ENCODE measurements around the gene ARHGAP11B.
A peak's percentile ranks its signal among the peaks of the same experiment; 100 is the strongest.
"Not testable (repeated sequence)": the region's sequence is repeated elsewhere in the genome, so short reads cannot be mapped to it uniquely, and the experiment has no call there.

ARHGAP11B gene

DNA sequence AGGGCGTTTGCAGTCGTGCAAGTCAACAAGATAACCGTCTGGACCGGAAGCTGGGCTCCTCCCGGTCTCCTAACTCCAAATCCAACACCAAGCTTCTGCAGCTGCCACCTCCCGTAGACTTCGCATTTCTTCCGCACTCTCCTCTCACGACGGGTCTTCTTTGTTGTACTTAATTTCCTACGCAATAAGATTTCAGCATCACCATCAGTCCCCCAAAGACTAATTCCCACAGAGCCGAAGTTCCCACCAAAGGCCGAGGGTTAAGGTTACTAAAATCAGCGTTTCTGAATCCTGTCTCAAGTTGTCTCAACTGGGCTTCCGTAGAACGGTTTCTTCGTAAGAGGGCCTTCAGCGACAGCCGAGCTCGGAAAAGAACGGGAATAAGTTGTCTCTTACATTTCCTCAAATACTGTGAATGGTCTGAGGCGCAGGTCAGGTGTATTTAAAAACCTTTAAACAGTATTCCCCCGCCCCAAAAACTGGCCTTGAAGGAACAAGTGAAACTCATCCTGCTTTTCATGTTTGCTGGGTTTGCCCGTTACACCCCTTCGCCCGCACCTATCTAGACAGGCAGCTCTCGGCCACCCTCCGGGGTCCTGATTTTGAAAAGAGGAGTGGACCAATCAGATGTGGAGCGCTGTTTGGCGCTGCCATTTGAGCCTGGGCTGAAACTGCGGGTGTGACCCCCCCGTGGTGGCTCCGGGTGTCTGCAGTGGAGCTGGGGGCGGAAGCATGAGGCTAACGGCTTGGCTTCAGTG lies at the start of gene ARHGAP11B:
ARHGAP11B (plus strand) TSS at position 693 of the 758 bp plus-strand sequence.
- DNase-seq, result not testable (repeated sequence)

DNA sequence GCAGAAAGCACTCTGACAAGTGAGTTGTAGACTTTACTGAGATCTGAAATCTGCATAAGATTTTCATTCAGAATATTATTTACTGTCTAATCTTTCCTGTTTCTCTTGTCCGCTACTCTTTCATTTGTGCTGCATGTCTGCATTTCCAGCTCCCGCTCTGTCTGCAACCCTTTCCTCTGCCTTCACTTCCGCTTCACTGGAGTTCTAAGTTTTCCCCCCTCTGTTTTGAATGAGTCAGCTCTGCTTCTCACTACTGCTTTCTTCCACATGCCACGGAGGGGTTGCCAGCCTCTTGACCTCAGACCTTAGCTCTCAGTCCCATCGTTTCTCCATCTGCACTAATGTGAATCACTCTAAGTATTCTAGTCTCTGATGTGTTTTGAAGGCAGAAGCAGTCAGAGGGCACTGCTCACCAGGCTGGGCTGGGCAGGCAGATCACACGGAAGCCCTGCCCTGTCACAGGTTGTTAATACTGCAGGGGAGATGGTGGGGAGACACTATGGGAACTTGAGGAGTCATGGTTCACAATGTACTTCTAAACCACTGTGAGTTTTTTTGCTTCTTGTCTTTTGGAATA lies 46.4 kb upstream of the ARHGAP11B start:
- not testable (repeated sequence) for DNase-seq

DNA sequence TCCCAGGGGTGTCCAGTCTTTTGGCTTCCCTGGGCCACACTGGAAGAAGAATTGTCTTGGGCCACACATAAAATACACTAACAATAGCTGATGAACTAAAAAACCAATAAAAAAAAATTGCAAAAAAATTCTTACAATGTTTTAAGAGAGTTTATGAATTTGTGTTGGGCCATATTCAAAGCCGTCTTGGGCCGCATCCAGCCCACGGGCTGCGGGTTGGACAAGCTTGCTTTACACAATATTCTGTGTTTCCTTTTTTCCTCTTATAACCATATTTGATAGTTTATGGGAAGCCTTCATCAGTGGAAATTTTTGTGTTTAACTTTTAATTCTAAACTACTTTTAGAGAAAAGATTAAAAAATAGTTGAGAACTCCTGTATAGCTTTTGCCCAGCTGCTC lies 45.2 kb upstream of the ARHGAP11B start:
- DNase-seq, result not testable (repeated sequence)

GRCh38 chr15:30598953-30599352 lies 27.0 kb upstream of the ARHGAP11B start:
- DNase-seq, result not testable (repeated sequence)

GRCh38 chr15:30603796-30604195 lies 22.1 kb upstream of the ARHGAP11B start, which contains the start of gene GOLGA8H:
Gene GOLGA8H (plus strand): TSS chr15:30604028. CDS start chr15:30604126, 98 bp downstream.
- not testable (repeated sequence) for DNase-seq

DNA sequence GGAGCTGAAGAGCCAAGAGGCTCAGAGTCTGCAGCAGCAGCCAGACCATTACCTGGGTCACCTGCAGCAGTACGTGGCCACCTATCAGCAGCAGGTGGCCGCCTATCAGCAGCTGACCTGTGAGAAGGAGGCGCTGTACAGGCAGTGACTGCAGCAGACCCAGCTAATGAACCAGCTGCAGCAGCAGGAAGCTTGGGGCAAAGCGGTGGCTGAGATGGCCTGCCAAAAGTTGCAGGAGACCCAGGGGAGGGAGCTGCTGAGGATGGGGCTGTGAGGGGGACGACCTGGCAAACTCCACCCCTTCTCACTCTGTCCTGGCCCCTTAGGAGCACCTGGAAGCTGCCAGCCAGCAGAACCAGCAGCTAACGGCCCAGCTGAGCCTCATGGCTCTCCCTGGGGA lies 13.7 kb upstream of the ARHGAP11B start:
- DNase-seq, result not testable (repeated sequence)

- DNase-seq, result not testable (repeated sequence)
These were observed 4.6 kb upstream of the ARHGAP11B start for GRCh38 chr15:30621342-30621741.

GRCh38 chr15:30626194-30626565 lies 252 bp downstream of the ARHGAP11B start:
- DNase-seq, result not testable (repeated sequence)

GRCh38 chr15:30626632-30627031 lies 704 bp downstream of the ARHGAP11B start:
- DNase-seq, result not testable (repeated sequence)

DNA sequence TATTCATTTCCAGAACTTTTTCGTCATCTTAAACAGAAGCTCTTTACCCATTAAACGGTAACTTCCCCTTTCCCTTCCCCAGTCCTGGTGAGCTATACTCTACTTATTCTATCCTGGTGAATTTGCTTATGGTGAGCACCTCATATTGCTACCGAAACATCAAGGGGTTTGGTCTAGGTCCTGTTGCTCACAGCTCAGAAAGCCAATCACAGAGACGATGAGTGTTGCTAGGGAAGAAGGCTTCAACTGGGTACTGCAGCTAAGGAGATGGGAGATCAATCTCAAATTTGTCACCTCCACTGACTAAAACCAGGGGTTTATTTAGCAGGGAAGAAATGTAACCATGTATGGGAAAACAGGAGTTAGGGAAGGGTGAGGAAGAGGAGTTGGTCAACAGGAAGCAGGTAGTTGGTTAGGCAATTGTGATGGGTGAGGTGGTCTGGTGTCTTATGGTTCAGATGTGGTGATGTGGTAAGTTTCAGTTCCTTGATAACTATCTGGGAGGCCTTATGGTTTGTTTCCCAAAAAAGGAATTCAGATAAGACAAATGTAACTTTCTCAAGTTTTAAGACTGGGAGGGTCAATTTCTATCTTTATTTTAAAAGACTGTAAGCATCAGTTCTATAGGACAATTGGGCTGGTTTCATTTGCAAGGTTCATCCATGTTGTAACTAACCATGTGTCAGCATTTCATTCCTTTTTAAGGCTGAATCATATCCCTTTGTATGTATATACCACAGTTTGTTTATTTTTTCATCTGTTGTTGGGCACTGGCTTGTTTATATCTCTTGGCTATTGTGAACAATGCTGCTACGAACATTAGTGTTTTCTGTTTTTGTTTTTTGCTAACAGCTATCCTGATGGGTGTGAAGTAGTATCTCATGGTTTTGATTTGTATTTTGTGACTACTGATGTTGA lies 24.3 kb downstream of the ARHGAP11B start:
- no peak for DNase-seq

DNA sequence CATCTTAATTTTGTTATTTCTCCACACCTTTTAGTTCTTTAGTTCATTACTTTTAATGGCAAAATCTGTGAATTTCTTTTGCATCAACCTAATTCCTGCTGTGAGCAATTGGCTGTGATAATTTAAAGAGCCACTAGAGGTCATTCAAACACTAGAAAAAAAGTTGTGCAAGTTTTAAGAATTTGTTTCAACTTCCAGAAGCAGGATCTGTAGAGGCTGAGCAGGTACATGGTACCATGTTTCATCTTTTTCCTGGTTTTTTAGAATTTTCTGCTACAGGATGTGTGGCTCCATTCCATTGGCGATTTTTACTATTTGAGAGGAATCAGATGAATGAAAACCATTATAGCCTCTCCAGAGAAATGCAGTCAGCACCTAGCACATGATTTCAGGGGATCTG lies 35.2 kb downstream of the ARHGAP11B start:
- peak in 1 of 2 donors; percentile 4 for DNase-seq

DNA sequence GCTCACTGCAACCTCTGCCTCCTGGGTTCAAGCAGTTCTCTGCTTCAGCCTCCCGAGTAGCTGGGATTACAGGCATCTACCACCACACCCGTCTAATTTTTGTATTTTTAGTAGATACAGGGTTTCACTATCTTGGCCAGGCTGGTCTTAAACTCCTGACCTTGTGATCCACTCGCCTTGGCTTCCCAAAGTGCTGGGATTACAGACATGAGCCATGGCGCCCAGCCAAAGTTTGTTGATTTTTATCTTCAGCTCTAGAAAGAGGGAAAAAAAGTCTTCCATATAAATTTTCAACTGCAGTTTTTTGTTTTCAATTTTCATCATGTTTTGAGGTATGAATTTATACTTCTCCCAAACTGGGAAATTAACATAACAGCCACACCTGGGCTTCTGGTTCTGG lies 43.7 kb downstream of the ARHGAP11B start:
- not testable (repeated sequence) for DNase-seq

- DNase-seq, result no peak
These were observed 44.1 kb downstream of the ARHGAP11B start for GRCh38 chr15:30670056-30670455.

DNA sequence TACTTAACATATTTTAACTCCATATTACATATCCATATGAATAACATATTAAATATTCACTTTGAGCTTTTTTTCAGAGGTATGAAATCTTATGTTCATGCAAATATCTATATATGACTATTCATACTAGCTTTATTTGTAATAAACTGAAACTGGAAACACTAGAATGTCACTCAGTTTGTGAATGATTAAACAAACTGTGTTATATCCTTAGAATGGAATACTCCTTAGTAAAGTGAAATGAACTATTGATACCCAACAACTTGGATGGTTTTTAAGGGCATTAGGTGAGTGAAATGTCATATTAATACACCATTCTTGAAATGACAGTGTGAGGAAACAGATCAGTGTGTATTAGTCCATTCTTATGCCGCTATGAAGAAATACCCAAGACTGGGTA lies 45.4 kb downstream of the ARHGAP11B start:
- no peak for DNase-seq

- DNase-seq, result no peak
These were observed 49.2 kb downstream of the ARHGAP11B start for GRCh38 chr15:30675126-30675525.

DNA sequence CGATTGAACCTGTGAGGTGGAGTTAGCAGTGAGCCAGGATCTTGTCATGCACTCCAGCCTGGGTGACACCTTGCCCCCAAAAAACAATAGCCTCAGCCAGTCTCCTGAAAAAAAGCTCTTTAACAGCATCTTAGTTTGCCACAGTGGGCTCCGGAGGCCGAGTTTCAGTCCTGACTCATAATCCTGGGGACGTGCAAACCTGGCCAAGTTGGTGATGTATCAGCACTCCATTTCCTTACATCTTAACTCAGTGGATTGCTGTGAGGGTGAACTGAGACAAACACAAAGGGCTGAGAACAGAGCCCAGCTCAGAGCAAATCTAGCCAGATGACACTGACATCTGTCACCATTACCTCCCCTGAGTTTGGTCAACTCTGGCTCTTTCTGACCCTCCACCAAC lies 50.0 kb downstream of the ARHGAP11B start:
- DNase-seq, result not testable (repeated sequence)

GRCh38 chr15:30680997-30681396 lies 55.1 kb downstream of the ARHGAP11B start:
- DNase-seq, result not testable (repeated sequence)

DNA sequence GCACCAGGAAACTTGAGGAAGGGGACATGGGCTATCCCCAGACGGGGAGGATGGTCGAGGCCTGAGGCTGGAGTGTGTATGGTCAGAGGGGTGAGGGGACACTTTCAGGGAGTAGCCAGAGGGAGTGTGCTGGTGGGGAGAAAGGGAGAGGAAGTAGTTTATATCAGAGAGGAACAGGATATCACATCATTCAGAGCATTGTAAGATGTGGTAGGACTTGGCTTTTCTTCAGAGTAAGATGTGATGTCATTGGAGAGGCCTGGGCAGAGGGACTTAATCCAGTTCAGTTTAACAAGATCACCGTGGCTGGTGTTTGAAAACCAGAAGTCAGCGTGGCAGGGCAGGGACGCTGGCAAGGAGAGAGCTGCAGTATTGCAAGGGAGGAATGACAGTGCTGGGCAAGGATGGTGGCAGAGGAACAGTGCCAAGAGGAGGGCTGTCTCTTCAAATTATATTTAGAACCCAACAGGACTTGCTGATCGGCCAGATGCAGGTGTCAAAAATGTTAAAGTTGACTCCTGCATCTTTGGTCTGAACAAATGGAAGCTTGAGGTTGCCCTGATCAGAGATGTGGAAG lies 59.9 kb downstream of the ARHGAP11B start:
- not testable (repeated sequence) for DNase-seq

GRCh38 chr15:30686651-30687050 lies 60.7 kb downstream of the ARHGAP11B start:
- not testable (repeated sequence) for DNase-seq
